ENCODE measurements around the gene KBTBD13.
"Not testable (repeated sequence)": the region's sequence is repeated elsewhere in the genome, so short reads cannot be mapped to it uniquely, and the experiment has no call there.

The KBTBD13 gene

DNA sequence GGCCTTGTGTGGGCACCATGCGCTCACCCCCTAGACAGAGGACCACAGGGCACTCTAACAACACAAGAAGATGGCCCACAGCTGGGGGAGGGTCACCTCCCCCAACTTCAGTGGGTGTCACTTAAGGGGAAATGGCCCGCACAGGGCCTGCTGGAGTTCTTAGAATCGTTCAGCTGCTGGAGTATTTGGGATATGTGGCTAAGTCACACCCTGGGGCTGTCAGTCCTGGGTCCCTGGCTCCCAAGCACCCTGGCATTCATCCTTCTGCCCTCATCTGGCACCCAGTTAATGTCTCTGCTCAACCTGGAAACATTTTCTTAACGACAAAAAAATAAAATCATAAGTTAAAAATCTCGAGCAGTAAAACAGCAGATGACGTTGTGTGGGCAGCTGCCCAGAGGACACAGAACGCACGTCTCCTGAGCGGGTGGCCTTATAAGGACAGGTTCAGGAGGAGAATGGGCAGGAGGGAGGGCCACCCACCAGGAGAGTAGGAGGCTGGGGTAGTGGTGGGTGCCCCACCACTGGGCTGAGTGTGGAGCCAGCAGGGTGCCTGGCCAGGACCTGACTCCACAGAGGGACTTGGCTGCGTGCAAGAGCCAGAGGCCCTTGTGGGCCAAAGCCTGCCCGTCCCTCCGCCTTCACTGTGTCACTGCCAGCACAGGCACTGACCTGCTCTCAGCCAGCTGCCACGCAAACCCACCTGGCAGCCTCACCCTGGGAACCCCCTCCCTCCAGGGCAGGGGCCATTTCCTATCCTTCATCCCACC, 11.5 kb downstream of the KBTBD13 start:
- no peak for DNase-seq (ENCODE audit: low read depth in 3 of 3)

DNA sequence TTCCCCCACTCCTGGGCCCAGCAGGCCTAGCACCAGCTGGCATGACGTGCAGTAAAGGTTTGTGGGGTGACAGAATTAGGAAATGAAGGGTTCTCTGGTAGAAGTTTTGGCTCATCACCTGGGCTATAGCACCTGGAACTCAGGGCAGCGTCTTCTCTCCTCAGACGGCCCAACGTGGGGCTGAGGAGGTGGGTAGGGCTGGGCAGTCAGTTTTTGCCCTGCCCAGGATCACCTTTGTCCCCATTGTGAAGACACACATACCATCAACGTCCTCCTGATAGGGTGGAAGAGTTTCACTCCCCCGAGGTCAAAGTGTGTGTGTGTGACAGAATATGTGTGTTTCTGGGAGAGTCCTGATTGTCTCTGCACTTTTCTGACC, 12.1 kb downstream of the KBTBD13 start:
- DNase-seq (ENCODE audit: low read depth in 3 of 3), result no peak

DNA sequence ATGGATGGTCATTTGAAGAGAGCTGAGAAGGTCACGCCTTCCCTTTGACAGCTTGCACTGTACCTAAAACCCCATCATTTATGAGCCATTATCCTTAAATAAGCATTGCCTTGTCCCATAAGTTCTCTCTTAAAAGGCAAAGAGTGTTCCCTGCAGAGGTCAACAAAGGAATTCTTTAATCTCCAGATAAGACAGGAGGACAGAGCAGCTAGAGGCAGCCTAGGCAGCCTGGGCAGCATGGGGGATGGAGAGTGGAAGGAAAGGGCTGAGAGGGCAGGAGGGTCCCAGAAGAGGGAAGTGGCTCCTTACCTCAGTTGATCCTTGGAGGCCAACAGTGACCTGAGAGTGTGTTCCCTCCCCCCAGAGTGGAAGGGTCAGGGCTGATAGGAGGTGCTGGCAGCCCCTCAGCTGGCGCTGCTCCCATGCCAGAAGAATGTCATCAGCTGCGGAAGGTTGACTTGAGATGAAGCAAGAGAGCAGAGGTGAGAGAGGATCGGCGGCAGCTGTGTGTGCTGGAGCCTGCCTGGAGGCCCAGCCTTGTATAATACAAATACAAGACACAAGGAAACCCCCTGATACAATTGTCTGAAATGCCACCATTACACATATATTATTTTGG, 12.8 kb downstream of the KBTBD13 start:
- no peak for DNase-seq (ENCODE audit: low read depth in 3 of 3)

DNA sequence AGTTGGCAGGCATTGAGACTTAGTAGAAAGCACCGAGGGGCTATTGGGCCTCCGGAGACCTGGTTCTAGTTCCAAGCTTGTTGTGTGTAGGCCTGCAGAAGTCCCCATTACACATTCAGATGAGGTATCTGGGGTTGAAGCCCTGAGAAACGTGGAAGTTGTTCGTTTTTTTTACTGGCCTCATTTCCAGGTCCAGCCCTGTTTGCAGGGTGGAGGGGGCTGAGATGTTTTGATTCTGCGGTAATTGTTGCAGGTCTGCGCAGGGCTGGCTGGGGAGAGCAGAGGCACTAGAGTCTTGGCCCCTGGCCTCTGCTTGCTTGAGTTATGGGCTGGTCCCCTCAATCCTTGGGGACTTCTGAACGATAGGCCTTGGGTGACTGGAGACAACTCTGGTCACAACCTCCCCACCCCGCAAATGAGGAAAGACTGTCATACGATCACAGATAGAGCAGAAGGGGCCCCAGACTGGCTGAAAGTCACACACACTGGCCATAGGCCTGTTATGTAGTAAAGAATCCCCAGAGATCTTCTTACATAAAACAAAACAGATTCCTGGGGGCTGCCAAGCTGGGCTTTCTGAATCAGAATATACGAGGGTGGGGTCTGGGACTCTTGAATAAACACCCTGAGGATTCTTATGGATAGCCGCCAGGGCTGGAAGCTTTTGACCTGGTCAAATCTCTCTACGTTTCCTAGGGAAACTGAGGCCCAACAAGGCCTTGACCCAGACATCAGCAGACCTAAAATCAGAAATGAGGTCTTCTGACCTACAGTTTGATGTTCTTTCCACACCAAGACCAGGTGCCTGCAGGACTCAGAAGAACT, 15.6 kb downstream of the KBTBD13 start:
- no peak for DNase-seq (ENCODE audit: low read depth in 3 of 3)

DNA sequence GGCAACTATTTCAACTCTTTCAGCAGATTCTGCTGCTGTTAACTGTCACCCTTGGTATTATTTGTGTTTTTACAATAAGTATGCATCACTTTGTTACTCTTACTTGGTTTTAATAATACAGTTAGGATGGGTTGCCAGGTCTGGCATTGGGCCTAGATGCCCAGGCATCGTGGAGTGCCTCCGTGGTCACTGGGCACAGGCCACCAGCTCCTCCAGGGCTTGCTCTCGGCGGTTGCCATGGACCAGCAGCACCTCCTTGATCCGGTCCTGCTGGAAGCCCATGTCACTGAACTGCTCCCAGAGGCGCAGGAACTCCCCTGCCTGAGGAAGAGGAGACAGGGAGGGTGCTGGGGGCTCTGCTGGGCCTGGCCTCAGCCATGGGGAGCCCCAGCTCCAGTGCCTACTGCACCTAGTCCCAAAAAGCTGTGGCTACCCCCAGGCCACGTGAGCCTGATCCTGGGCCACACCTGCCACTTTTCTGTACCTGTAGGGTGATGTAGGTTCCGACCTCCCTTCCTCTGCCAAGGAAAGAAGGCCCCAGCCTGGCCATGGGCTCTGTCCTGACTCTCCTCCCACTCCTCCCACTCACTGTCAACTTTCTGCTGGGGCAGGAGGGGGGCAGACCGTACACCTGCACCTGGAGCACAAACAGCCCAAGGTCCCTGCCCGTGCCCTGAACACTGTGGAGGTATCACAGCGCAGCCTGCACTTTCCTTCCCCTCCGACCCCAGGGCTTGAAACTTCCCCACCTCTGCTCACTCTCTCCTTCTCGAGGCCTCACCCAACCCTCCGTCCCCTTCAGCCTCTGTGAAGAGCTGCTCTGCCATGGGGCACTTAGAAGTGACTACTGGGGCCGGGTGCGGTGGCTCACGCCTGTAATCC, 16.6 kb downstream of the KBTBD13 start:
- no peak for DNase-seq (ENCODE audit: low read depth in 3 of 3)

DNA sequence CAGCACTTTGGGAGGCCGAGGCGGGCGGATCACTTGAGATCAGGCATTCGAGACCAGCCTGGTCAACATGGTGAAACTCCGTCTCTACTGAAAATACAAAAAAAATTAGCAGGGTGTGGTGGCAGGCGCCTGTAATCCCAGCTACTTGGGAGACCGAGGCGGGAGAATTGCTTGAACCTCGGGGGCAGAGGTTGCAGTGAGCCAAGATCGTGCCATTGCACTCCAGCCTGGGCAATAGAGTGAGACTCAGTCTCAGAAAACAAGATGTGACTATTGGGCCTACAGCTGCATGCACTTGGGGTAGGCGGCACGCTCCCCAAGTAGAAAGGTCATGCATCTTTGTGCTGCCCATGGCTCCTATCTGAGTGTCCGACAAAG, 17.2 kb downstream of the KBTBD13 start:
- DNase-seq (ENCODE audit: low read depth in 3 of 3), result not testable (repeated sequence)

DNA sequence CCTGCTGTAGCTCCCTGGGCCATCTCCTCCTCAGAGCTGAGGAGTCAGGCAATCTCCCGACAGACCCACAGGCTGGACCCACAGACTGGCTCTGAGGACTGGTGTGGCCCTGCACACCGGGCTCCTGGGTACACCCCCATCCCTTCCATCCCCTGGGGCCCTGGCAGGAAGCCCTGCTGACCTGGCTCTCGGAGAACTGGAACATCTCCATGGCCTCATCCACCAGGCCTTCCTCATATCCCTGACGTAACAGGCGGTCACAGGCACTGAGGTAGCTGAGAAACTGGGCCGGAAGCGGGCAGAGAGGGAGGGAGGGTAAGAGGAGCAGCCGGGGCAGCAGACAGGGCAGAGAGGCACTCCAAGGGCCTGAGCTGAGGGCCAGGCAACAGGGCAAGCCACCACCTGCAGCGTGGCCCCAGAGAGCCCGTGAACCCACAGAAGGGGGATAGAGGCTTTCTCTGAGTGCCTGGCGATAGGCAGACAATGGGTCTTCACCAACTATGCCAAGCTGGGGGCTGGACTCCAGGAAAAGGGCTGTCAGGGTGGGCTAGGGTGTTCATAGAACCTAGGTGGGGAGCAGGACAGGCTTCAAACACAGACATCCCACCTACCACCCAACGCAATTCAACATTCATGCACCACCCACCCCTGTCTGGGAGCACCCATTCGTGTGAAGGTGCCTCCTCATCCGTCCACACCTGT, 17.9 kb downstream of the KBTBD13 start:
- no peak for DNase-seq (ENCODE audit: low read depth in 3 of 3)

DNA sequence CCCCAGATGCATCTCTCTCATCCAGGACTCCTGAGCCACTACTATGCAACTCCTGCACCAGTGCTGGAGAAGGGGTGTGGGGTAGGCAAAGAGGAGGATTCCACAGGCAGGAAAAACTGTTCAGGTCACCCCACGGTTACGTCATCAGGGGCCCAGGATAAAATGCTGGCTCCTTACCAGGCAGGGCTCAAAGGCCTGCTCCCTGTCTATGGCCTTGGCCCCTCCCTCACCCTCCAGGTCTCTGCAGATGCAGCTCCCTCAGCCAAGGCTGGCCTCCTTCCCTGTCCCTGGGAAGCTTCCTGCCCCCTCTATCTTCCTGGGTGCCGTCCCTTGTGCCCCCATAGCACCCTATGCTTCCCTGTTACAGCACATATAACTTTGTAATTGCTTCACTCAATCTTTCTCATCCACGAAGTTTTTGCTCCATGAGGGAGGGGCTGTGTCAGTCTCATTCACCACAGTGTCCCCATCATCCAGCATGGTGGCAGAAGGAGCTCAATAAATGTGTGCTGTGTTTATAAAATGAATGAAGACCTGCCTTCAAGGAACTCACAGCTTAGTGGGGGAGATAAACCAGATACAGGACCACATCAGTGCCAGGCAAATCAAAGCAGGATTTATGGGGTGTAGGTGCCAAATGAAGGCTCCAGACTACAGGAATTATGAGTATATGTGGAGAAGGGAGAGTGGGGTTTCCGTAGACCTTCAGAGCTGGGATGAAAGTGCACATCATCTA, 18.6 kb downstream of the KBTBD13 start:
- DNase-seq (ENCODE audit: low read depth in 3 of 3), result no peak

DNA sequence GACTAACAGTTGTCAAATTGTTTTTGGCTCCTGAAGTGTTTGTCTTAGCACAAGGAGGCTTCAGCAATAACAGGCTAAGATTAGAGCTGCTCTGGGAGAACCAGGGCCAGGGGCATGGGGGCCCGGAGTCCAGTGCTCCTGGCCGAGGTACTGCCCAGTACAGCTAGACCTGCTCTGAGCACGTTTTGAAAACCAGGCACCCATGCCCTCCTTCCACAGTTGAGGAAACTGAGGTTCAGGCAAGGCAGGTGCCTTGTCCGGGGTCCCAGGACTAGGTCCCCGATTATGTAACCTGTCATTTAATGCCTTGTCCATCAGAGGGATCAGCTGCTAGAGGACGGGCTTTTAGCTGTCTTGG, 19.2 kb downstream of the KBTBD13 start:
- no peak for DNase-seq (ENCODE audit: low read depth in 3 of 3)

DNA sequence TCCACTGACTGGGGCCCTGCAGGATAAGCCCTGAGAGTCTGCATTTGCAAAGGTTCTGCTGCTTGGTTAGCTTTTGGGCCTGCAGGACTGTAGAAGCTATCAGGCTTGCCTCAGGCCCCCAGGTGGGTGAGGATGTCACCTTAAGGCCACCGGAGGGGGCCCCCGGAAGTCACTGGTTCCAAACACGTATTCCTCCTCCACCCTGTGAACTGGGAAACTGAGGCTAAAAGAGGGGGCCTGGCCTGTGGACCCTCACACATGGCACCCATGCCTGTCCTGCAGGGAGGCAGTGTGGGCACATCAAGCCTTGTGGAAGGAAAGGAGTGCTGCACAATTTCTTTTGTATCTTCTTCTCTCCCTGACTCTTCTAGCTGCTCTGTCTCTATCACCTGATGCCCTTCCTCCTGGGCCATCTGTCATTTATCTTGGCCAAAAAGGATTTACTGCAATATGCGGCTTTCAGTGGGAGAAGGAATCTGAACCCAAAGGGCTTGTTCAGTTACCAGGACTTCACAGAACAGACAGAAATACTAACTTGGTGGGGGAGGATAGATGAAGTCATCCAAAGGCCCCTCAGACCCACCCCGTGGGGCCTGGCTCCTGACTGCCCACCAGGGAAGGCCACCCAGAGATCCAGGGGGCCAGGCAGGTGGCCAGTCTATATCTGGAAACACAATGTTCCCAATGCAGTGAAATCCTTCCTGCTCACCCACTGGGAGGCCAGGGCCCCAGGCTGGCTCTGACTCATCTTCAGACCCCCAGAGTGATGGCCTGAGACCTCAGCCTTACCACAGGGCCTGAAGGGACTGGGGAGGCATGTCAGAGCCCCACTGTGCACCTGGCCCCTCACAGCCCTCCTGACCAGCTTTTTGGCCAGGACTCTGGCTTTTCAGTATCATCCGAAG, 20.2 kb downstream of the KBTBD13 start:
- DNase-seq (ENCODE audit: low read depth in 3 of 3), result no peak

DNA sequence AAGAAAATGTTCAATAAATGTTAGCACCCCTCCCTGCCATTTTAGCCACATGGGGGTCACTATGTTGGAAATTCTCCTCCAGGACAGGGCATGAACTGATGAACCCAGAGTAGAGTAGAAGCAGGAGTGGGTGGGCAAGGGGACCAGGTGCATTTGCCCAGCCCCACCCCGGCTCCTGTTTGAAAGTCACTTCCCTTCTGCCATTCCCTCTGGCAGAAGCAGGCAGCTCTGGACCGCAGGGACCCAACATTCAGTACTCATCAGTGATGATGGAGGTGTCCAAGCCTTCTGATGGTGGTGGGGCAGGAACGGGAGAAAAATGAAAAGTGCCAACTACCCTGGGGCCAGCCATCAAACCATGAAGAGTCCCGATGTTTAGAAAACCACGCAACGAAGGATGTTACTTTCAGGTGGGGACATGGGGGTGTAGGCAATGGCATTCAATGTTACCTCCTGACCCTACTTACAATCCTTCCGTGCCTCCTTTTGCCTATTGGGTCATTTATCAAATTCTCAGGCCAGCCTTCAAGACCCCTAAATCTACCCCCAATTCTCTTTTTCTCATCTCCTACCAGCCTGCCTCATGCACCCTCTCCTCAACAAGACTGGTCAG, 21.2 kb downstream of the KBTBD13 start:
- DNase-seq (ENCODE audit: low read depth in 3 of 3), result no peak

DNA sequence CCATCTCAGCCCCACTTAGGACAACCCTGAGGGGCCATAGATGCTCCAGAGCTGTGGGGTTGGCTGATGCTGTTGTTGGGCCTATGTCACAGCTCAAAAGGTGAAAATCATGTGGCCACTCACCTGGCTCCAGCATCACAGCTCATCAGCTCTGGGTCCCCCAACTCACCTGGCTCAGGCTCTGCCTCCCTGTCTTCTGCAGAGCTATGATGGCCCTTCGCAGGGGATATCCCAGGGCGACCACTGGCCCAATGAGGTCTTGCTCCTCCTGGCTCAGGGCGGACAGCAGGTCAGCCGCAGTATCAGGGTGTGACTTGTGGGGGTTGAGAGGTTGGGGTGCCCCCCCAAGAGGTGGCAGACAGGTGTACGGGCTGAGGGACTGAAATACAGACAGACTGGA, 22.8 kb downstream of the KBTBD13 start:
- no peak for DNase-seq (ENCODE audit: low read depth in 3 of 3)

DNA sequence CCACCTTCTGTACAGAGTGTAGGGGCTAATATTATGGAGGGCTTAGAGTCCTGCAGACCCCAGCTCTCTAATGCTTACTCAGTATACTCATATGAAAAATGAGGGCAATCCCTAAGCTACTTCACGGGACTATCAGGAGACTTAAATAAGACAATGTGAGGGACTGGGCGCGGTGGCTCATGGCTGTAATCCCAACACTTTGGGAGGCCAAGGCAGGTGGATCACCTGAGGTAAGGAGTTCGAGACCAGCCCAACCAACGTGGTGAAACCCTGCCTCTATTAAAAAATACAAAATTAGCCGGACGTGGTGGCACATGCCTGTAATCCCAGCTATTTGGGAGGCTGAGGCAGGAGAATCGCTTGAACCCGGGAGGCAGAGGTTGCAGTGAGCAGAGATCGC, 23.3 kb downstream of the KBTBD13 start:
- DNase-seq (ENCODE audit: low read depth in 3 of 3), result not testable (repeated sequence)

DNA sequence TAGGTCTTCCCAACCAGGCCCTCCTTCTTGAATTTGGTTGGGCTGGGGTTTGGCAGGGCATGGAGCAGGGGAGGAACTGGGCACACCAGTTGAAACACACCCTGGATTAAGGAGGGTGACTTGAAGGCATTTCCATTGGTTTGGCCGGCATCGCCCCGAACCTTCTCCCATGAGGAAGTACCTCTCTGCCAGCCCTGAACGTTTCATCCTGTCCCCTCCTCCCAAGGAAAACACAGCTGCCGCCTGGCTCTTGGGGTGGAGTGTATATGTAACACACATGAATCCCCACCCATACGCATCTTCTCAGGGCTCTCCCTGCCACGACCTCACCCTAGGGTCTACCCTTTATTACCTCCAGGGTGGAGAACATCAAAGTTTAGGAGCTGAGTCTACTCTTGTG, 23.9 kb downstream of the KBTBD13 start:
- DNase-seq (ENCODE audit: low read depth in 3 of 3), result no peak

DNA sequence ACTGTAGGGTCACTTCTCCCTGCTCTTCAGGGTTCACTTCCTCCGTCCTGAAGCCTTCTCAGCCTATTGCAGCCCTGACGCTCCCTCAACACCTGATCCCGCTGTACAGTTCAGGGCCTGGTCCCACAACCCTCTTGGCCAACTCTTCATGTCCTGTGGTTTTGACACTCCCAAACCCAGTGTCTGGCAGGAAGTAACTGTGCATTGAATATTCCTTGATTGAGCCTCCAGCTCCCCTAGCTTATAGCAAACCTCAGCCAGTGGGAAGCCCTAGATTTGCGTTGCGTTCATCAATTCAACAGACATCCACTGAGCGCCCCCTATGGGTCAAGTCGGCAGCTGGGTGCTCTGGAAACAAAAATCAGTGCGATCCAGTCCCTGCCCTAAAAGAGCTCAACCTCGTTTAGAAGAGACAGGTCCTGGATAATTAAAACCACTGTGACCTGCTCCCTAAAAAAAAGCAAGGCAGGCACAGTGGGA, 24.9 kb downstream of the KBTBD13 start:
- no peak for DNase-seq (ENCODE audit: low read depth in 3 of 3)

DNA sequence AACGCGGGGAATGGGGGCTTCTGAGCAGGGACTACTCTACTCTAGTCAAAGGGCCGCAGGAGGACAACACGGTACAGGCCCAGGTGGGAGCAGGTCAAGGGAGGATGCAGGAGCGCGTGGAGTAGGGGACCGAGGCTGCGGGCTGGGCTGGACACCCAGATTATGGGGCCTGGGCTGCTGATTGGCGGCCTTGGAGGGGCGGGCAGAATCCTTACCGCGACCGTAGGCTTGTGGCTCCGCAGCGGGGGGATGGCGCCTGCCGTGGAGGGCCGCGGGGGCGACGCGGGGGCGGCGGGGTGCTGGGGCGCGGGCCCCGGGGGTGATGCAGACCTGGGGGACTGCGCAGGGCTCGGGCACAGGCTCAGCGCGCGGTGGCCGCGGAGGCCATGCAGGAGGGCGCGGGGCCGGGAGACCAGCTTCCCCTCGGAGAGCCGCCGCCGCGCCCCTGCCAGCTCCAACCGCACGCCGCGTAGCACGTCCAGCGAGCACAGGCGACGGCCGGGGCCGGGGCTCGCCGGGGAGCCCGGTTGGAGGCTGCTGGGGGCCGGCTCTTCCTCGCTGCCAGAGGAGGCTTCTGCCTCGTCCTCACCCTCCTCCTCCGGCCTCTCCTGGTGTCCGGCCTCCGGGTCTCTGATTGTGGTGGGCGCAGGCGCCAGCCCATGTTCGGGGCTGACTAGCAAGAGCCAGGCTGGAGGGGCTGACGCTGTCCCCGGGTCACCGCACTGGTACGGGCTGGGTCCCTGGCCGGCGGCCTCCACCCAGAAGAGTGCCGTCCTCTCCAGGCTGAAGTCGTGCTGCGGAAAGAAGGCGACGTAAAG, 25.6 kb downstream of the KBTBD13 start:
- no peak for DNase-seq (ENCODE audit: low read depth in 3 of 3)

DNA sequence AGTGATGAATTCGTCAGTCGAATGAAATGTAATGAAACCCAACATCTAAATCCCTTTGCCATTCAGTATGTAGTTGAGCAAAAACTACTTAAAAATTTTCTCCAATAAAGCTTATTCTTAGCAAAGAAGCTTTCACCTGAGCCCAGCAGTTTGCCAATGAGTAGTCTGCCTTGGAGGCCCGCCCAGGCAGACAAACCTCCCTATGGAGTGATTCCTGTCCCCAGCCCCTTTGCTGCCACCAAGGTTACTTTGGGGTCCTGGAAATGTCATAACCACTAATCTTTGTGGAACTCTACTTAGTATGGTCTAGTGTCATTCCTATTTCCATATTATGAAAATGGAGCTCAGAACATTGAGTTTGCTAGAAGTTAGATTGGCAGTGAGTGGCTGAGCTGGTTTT, 26.4 kb downstream of the KBTBD13 start:
- no peak for DNase-seq (ENCODE audit: low read depth in 3 of 3)

DNA sequence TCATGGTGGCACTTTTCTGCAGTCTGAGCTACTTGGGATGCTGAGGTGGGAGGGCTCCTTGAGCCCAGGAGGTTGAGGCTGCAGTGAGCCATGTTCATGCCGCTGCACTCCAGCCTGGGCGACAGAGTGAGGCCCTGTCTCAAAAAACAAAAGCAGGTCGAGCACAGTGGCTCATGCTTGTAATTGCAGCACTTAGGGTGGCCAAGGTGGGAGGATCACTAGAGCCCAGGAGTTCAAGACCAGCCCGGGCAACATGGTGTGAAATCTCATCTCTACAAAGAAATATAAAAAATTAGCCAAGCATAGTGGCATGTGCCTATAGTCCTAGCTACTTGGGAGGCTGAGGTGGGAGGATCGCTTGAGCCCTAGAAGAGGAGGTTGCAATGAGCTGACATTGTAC, 28.5 kb downstream of the KBTBD13 start:
- no peak for DNase-seq (ENCODE audit: low read depth in 3 of 3)

Data from stimulated activated CD4-positive, alpha-beta T cell treated with anti-CD3 and anti-CD28 coated beads, TNF-alpha, amount 100 ng/mL, for 4 hours (primary cell).